Fibroblast of skin of abdomen (primary cell): ENCODE data around the gene CXCL3.

Source experiments
- DNase-seq: peaks from one replicate; pipeline ENCODE4 v3.0.0-alpha.2; 2013

The CXCL3 gene

GRCh38 chr4:74055096-74055495 lies 16.6 kb upstream of the CXCL3 start:
- no peak for DNase-seq

GRCh38 chr4:74054483-74055047 lies 16.1 kb upstream of the CXCL3 start:
- no peak for DNase-seq

GRCh38 chr4:74047152-74047551 lies 8.7 kb upstream of the CXCL3 start:
- DNase-seq = no peak

GRCh38 chr4:74045772-74046171 lies 7.3 kb upstream of the CXCL3 start:
- no peak for DNase-seq

- DNase-seq = no peak
Measured at GRCh38 chr4:74045247-74045646, 6.8 kb upstream of the CXCL3 start.

- peak; percentile 77 for DNase-seq
Measured at GRCh38 chr4:74044677-74045076, 6.2 kb upstream of the CXCL3 start.

- DNase-seq = no peak
Measured at GRCh38 chr4:74042681-74043080, 4.2 kb upstream of the CXCL3 start.

- no peak for DNase-seq
Measured at GRCh38 chr4:74041418-74041817, 2.9 kb upstream of the CXCL3 start.

GRCh38 chr4:74039315-74039763 lies 850 bp upstream of the CXCL3 start:
- no peak for DNase-seq

GRCh38 chr4:74038086-74038424 lies 434 bp downstream of the CXCL3 start:
- no peak for DNase-seq

- no peak for DNase-seq
Measured at GRCh38 chr4:74037076-74037955, 1.2 kb downstream of the CXCL3 start.

- DNase-seq = peak; percentile 48
Measured at GRCh38 chr4:74033739-74034138, 4.8 kb downstream of the CXCL3 start.

GRCh38 chr4:74032064-74032463 lies 6.4 kb downstream of the CXCL3 start:
- peak; percentile 52 for DNase-seq

GRCh38 chr4:74031576-74031975 lies 6.9 kb downstream of the CXCL3 start:
- DNase-seq = no peak

GRCh38 chr4:74030285-74030684 lies 8.2 kb downstream of the CXCL3 start:
- no peak for DNase-seq

GRCh38 chr4:74028504-74028903 lies 10.0 kb downstream of the CXCL3 start:
- no peak for DNase-seq

- DNase-seq = no peak
Measured at GRCh38 chr4:74023709-74024108, 14.8 kb downstream of the CXCL3 start.

GRCh38 chr4:74021601-74022000 lies 16.9 kb downstream of the CXCL3 start:
- DNase-seq = no peak

- DNase-seq = no peak
Measured at GRCh38 chr4:74018771-74019170, 19.7 kb downstream of the CXCL3 start.

- no peak for DNase-seq
Measured at GRCh38 chr4:74018116-74018515, 20.4 kb downstream of the CXCL3 start.

GRCh38 chr4:74016068-74016467 lies 22.4 kb downstream of the CXCL3 start:
- no peak for DNase-seq

- DNase-seq = no peak
Measured at GRCh38 chr4:74015126-74015780, 23.2 kb downstream of the CXCL3 start.

GRCh38 chr4:74014332-74014731 lies 24.2 kb downstream of the CXCL3 start:
- no peak for DNase-seq

- DNase-seq = no peak
Measured at GRCh38 chr4:74013264-74013663, 25.2 kb downstream of the CXCL3 start.
